Measurements from ENCODE around the gene TAS2R41. TPM values are rescaled to one million over a fixed set of nuclear protein-coding genes. Genes with fewer than 3 reads are reported as not detected.

TAS2R41 gene
- total RNA-seq, 2 donors from 2014 or later = not detected

Other genes starting within 250 kb of the TAS2R41 start
- 100 to 1,000 TPM; 133 to 233 TPM for gene GSTK1, start 214.4 kb upstream of the TAS2R41 start, total RNA-seq
- gene TMEM139, start 192.9 kb upstream of the TAS2R41 start, total RNA-seq = not detected
- 10 to 100 TPM; 67.8 to 94.2 TPM for gene CASP2, start 189.5 kb upstream of the TAS2R41 start, total RNA-seq
- gene CLCN1, start 161.8 kb upstream of the TAS2R41 start, total RNA-seq = under 1 TPM in 1 of 2 donors, not detected in 1; 0.10 TPM
- 1 to 10 TPM; 2.9 TPM for gene FAM131B, start 115.2 kb upstream of the TAS2R41 start, total RNA-seq
- 100 to 1,000 TPM in 1 of 2 donors, 10 to 100 TPM in 1; 81.6 to 114 TPM for gene ZYX, start 96.5 kb upstream of the TAS2R41 start, total RNA-seq
- under 1 TPM in 1 of 2 donors, not detected in 1; 0.21 TPM for gene EPHA1, start 69.0 kb upstream of the TAS2R41 start, total RNA-seq
- not detected for gene TAS2R60, start 34.4 kb upstream of the TAS2R41 start, total RNA-seq
- gene CTAGE15, start 93.9 kb downstream of the TAS2R41 start, total RNA-seq = under 1 TPM in 1 of 2 donors, not detected in 1; 0.28 TPM
- gene TCAF2, start 143.1 kb downstream of the TAS2R41 start, total RNA-seq = 10 to 100 TPM; 22.0 to 25.7 TPM